T-cell (primary cell): Measurements from ENCODE around the gene CCDC69. TPM values are rescaled to one million over a fixed set of nuclear protein-coding genes. Genes with fewer than 3 reads are reported as not detected.

Experiments
- total RNA-seq, 35 experiments: library from RNA in 6 of 35; stranded (reverse) in 6 of 35; fragments of 120-200 nt in 1 of 35; gene quantifications; one replicate each; pipeline versions ENCODE4 v1.2.1 to v1.2.4 and lab custom pipeline; 2013 to 2026

The CCDC69 gene
- total RNA-seq, 5 donors from 2014 or later (not counting 1 experiment from before 2014, with no cell fraction given): 86.3 to 112 (median 93.5) TPM

Other genes starting within 250 kb of the CCDC69 start
- 1 to 10 TPM in 2 of 5 donors, under 1 TPM in 1, not detected in 2; 0.49 to 1.6 (median 1.4) TPM for gene GPX3, start 203.5 kb downstream of the CCDC69 start, total RNA-seq
- gene TNIP1, start 143.1 kb downstream of the CCDC69 start, total RNA-seq: 100 to 1,000 TPM; 118 to 211 (median 170) TPM
- gene ANXA6, start 66.3 kb downstream of the CCDC69 start, total RNA-seq: 100 to 1,000 TPM; 266 to 395 (median 345) TPM
- 10 to 100 TPM in 3 of 5 donors, 1 to 10 TPM in 2; 8.2 to 20.9 (median 11.5) TPM for gene GM2A, start 29.1 kb upstream of the CCDC69 start, total RNA-seq
- not detected for gene SLC36A3, start 79.7 kb upstream of the CCDC69 start, total RNA-seq
- gene SLC36A2, start 123.5 kb upstream of the CCDC69 start, total RNA-seq: not detected
- 1 to 10 TPM; 5.1 to 8.5 (median 6.3) TPM for gene SLC36A1, start 223.5 kb upstream of the CCDC69 start, total RNA-seq